Panc1 (cell line): ENCODE data around the gene NR5A2. TPM values are rescaled to one million over a fixed set of nuclear protein-coding genes. Genes with fewer than 3 reads are reported as not detected.

Experiments used
- ATAC-seq: fragments of 200-7000 bp; cut with Tn5 transposase; 2 replicates; pipeline ENCODE4 v1.9.1; 2020; ENCODE audit warnings: mild to moderate bottlenecking, moderate library complexity
- BruUV-seq: library from RNA; stranded (reverse); fragments of 400-500 nt; replicated peaks from 2 replicates; lab custom pipeline; 2021; lab: Mats Ljungman, UMichigan
- CTCF ChIA-PET: fragments of 300-600 bp; sonication (Branson Sonifier 250); formaldehyde crosslinking; loops from one replicate; lab custom pipeline; 2022; ENCODE audit warnings: antibody characterized with exemption; lab: Charles Lee
- POLR2A ChIA-PET: fragments of 300-600 bp; sonication (Branson Sonifier 250); formaldehyde crosslinking; loops from one replicate; lab custom pipeline; 2022; ENCODE audit warnings: antibody characterized with exemption; lab: Charles Lee
- DNase-seq: peaks from one replicate; pipeline ENCODE4 v3.0.0-alpha.2; 2010; ENCODE audit warnings: low read depth, low spot score
- H3K27ac ChIP-seq: 2 replicates; pipeline ENCODE4 v1.5.1; 2011; ENCODE audit warnings: mild to moderate bottlenecking, low read length, inconsistent platforms
- H3K27me3 ChIP-seq: fragments of 200-500 bp; sonication (Bioruptor generic); 2 replicates; pipeline ENCODE4 v1.6.0; 2014; ENCODE audit warnings: low read length, inconsistent platforms; ENCODE audit not compliant: control insufficient read depth, insufficient read depth
- H3K36me3 ChIP-seq: fragments of 200-500 bp; sonication (Bioruptor generic); 2 replicates; pipeline ENCODE4 v1.5.1; 2014; ENCODE audit warnings: inconsistent platforms, mild to moderate bottlenecking, low read length, moderate library complexity; ENCODE audit not compliant: control insufficient read depth, insufficient read depth
- H3K4me1 ChIP-seq: 2 replicates; pipeline ENCODE4 v1.5.1; 2011; ENCODE audit warnings: inconsistent platforms, mild to moderate bottlenecking, low read length, moderate library complexity; ENCODE audit not compliant: control insufficient read depth, insufficient read depth
- H3K4me3 ChIP-seq, 2 experiments: 2 replicates each; pipeline ENCODE4 v1.5.1; 2011 to 2012; ENCODE audit warnings: low read depth in 2 of 2, low read length in 2 of 2, mild to moderate bottlenecking in 2 of 2, inconsistent platforms in 1 of 2, moderate library complexity in 1 of 2
- H3K9me3 ChIP-seq: fragments of 200-500 bp; sonication (Bioruptor generic); 2 replicates; pipeline ENCODE4 v1.5.1; 2014; ENCODE audit warnings: low read depth, mild to moderate bottlenecking, inconsistent platforms, low read length, moderate library complexity; ENCODE audit not compliant: control insufficient read depth, insufficient read depth
- CTCF ChIP-seq: fragments of 450-650 bp; IDR thresholded peaks from 2 replicates; pipeline ENCODE4 v1.5.1; 2017; ENCODE audit warnings: mild to moderate bottlenecking
- POLR2AphosphoS5 ChIP-seq: IDR thresholded peaks from 2 replicates; pipeline ENCODE4 v1.6.1; 2012; ENCODE audit warnings: mild to moderate bottlenecking, low read depth, low read length, moderate library complexity
- REST ChIP-seq, 2 experiments: IDR thresholded peaks; 2 replicates each; pipeline ENCODE4 v1.6.1; 2011 to 2012; ENCODE audit warnings: low read depth in 2 of 2, control low read depth in 1 of 2, low read length in 1 of 2, mild to moderate bottlenecking in 1 of 2, moderate library complexity in 1 of 2; ENCODE audit not compliant: insufficient read depth in 1 of 2
- SIN3A ChIP-seq: IDR thresholded peaks from 2 replicates; pipeline ENCODE4 v1.6.1; 2012; ENCODE audit warnings: low read depth, mild to moderate bottlenecking, low read length, moderate library complexity, borderline replicate concordance; ENCODE audit not compliant: insufficient read depth
- TCF7L2 ChIP-seq: IDR thresholded peaks from 2 replicates; pipeline ENCODE4 v1.6.1; 2011; ENCODE audit warnings: mild to moderate bottlenecking, low read depth, low read length, inconsistent platforms
- in situ Hi-C: cut with HindIII; loops from 2 replicates; pipeline ENCODE4 v1.10.0; 2016; ENCODE audit warnings: low sequenced_read_pairs, low pct_unique_long_range_greater_than_20kb
- intact Hi-C: fragments of 100-400 bp; cut with micrococcal nuclease; formaldehyde crosslinking; loops from one replicate; pipeline ENCODE4 v1.10.0; 2022; ENCODE audit not compliant: unreplicated experiment
- total RNA-seq: library from RNA; stranded (reverse); gene quantifications from one replicate; pipeline ENCODE4 v1.2.1, GENCODE V29; 2021; ENCODE audit not compliant: unreplicated experiment

NR5A2 gene
- total RNA-seq, 1 experiment from 2014 or later = 4.3 TPM

- CTCF ChIA-PET = no interaction called here
- no peak for ATAC-seq
Observed at GRCh38 chr1:200174525-200175295, 147.2 kb downstream of the NR5A2 start.

GRCh38 chr1:200176181-200176580, 148.7 kb downstream of the NR5A2 start:
- ATAC-seq = no peak
- Histone ChIP-seq H3K9me3 (no peaks in the 10 kb centered on the region), H3K27ac (no peak overlapping the region), H3K27me3 (no peaks in the 10 kb centered on the region), H3K36me3 (no peaks in the 10 kb centered on the region), H3K4me1 (no peaks in the 10 kb centered on the region), H3K4me3 (no peak overlapping the region)
- DNase-seq = no peak
- CTCF ChIA-PET = no interaction called here
- no TSS peak for BruUV-seq
- intact Hi-C loops = no loop called here
- POLR2A ChIA-PET = no interaction called here
- in situ Hi-C loops = no loop called here
- TF ChIP-seq CTCF = no peak
- TF ChIP-seq SIN3A = no peak
- no peak for TF ChIP-seq REST (IDR thresholded peaks at IDR 0.05; ENCODE audit: insufficient read depth in 1 of 2, low read depth in 2 of 2, low read length in 1 of 2)
- no peak for TF ChIP-seq POLR2AphosphoS5
- TF ChIP-seq TCF7L2 = no peak

More at GRCh38 chr1:200174525-200175295, 147.2 kb downstream of the NR5A2 start:
- Histone ChIP-seq H3K27ac (no peak overlapping the region), H3K4me3 (no peak overlapping the region), H3K9me3 (no peaks in the 10 kb centered on the region), H3K36me3 (no peaks in the 10 kb centered on the region), H3K4me1 (no peaks in the 10 kb centered on the region), H3K27me3 (no peaks in the 10 kb centered on the region)
- TF ChIP-seq SIN3A (no peak), CTCF (no peak), TCF7L2 (no peak), POLR2AphosphoS5 (no peak), REST (IDR thresholded peaks at IDR 0.05; ENCODE audit: insufficient read depth in 1 of 2, low read depth in 2 of 2, low read length in 1 of 2) (no peak)
- POLR2A ChIA-PET = interaction anchor here (0.5 kb wide), 1 partner anchor 26 kb away, joined by 15 read pairs; no protein-coding TSS in a partner anchor
- BruUV-seq = no TSS peak
- intact Hi-C loops (no loop called here), in situ Hi-C loops (no loop called here)
- no peak for DNase-seq
